MM.1S (cell line): Measurements from ENCODE around the gene PSMD1.

Experiments used
- CTCF ChIP-seq: fragments of 300-600 bp; sonication (generic); IDR thresholded peaks from 2 replicates; pipeline ENCODE4 v1.5.1; 2016; ENCODE audit warnings: antibody characterized with exemption, low read length, mixed read lengths
- EZH2 ChIP-seq: fragments of 300-600 bp; sonication (generic); optimal IDR thresholded peaks from 2 replicates; pipeline ENCODE3; 2017; ENCODE audit warnings: low read depth, mild to moderate bottlenecking, antibody characterized with exemption, low read length, mixed read lengths
- EZH2phosphoT487 ChIP-seq: fragments of 300-600 bp; sonication (generic); IDR thresholded peaks from 2 replicates; pipeline ENCODE4 v1.6.1; 2018; ENCODE audit warnings: antibody characterized with exemption, low read length

- TF ChIP-seq CTCF: no peak
- no peak for TF ChIP-seq EZH2phosphoT487
- TF ChIP-seq EZH2: no peak
Observed at GRCh38 chr2:231201475-231201814, 144.8 kb downstream of the PSMD1 start.
